SK-N-SH (cell line): Measurements from ENCODE around the gene FAM131C.

Experiments
- CTCF ChIP-seq: fragments of 200-600 bp; sonication (generic); IDR thresholded peaks from 2 replicates; pipeline ENCODE4 v1.6.1; 2017; ENCODE audit warnings: antibody characterized with exemption, mild to moderate bottlenecking, moderate library complexity
- EP300 ChIP-seq, 2 experiments: IDR thresholded peaks; 2 replicates each; pipeline versions ENCODE4 v1.4.0 to v1.6.1; 2012; ENCODE audit warnings: borderline replicate concordance in 1 of 2, low read depth in 1 of 2, low read length in 1 of 2
- EZH2phosphoT487 ChIP-seq: fragments of 200-600 bp; sonication (generic); IDR thresholded peaks from 2 replicates; pipeline ENCODE4 v1.6.1; 2017; ENCODE audit warnings: low read depth, mixed run types, mild to moderate bottlenecking, antibody characterized with exemption, moderate library complexity, borderline replicate concordance
- GABPA ChIP-seq: IDR thresholded peaks from 2 replicates; pipeline ENCODE4 v1.4.0; 2012; ENCODE audit warnings: low read depth, mild to moderate bottlenecking
- MAX ChIP-seq: IDR thresholded peaks from 2 replicates; pipeline ENCODE4 v1.4.0; 2012; ENCODE audit warnings: low read depth
- MXI1 ChIP-seq: IDR thresholded peaks from 2 replicates; pipeline ENCODE4 v1.6.1; 2012; ENCODE audit warnings: mild to moderate bottlenecking, low read depth, low read length, improper control_type of control experiment
- NFIC ChIP-seq: IDR thresholded peaks from 2 replicates; pipeline ENCODE4 v1.4.0; 2012; ENCODE audit warnings: borderline replicate concordance
- POLR2AphosphoS5 ChIP-seq: IDR thresholded peaks from 2 replicates; pipeline ENCODE4 v1.6.1; 2012; ENCODE audit warnings: low read depth, low read length
- RAD21 ChIP-seq: IDR thresholded peaks from 2 replicates; pipeline ENCODE4 v1.6.1; 2012; ENCODE audit warnings: mild to moderate bottlenecking, low read length
- RCOR1 ChIP-seq: fragments of 150-350 bp; IDR thresholded peaks from 2 replicates; pipeline ENCODE4 v1.6.1; 2017; ENCODE audit warnings: antibody characterized with exemption, low read length
- TAF1 ChIP-seq: IDR thresholded peaks from 2 replicates; pipeline ENCODE4 v1.6.1; 2012; ENCODE audit warnings: low read depth, mild to moderate bottlenecking, low read length, moderate library complexity, borderline replicate concordance
- YY1 ChIP-seq: IDR thresholded peaks from 2 replicates; pipeline ENCODE4 v1.4.0; 2012; ENCODE audit warnings: low read depth, mild to moderate bottlenecking
- TF ChIP-seq, protein P1 (sequence below): fragments of 150-350 bp; IDR thresholded peaks from 2 replicates; pipeline ENCODE4 v1.6.1; 2017; ENCODE audit warnings: antibody characterized with exemption, low read length, low read depth, borderline replicate concordance

DNA sequence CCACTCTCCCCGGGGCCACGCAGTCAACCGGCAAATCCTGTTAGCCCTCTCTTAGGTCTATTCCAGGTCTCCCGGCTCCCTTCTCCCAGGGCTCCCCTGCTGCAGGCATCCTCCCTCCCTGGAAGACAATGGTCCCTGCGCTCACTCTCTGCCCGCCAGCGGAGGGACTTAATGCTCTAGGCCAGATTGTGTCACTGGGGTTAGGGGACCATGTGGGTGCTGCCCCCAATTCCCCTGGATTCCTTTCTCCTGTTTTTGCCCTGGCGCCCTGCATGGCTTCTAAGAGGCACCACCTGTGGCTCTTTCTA, 8.2 kb downstream of the FAM131C start:
- TF ChIP-seq EP300 (IDR thresholded peaks at IDR 0.05; ENCODE audit: borderline replicate concordance in 1 of 2, low read depth in 1 of 2, low read length in 1 of 2) (no peak), RAD21 (no peak), CTCF (no peak), TAF1 (no peak), EZH2phosphoT487 (no peak), GABPA (no peak), POLR2AphosphoS5 (no peak), MAX (no peak), NFIC (no peak), RCOR1 (no peak), YY1 (no peak), MXI1 (no peak)
- TF ChIP-seq, protein P1, sequence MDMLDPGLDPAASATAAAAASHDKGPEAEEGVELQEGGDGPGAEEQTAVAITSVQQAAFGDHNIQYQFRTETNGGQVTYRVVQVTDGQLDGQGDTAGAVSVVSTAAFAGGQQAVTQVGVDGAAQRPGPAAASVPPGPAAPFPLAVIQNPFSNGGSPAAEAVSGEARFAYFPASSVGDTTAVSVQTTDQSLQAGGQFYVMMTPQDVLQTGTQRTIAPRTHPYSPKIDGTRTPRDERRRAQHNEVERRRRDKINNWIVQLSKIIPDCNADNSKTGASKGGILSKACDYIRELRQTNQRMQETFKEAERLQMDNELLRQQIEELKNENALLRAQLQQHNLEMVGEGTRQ: no peak
